ENCODE data around the gene MCOLN1.

DNA sequence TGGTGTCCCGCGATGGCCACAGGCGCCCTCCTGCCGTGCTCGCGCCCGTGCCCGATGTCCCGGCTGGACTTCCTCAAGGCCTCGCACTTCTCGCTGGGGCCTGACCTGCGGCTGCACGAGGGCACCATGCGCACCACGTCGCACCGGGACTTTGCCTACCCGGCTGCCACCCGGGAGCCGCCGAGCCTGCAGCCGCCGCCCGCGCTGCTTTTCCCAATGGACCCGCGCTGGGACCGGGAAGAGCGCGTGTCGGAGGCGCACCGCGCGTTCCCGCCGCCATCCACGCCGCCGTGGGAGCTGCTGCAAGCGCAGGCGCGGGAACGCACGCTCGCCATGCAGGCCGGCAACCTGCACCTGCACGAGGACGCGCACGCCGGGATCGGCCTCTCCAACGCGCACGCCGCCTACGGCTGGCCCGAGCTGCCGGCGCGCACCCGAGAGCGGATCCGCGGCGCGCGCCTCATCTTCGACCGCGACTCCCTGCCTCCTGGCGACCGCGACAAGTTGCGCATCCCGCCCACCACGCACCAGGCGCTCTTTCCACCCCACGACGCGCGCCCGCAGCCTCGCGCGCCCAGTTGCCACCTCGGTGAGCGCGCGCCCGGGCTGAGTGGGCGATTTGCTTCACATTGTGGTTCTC is 21.5 kb upstream of the MCOLN1 start:
- TF ChIP-seq POU2F2 (IDR thresholded peaks at IDR 0.05; ENCODE audit: low read depth, low read length) (no peak), POLR2AphosphoS5 (IDR thresholded peaks at IDR 0.05; ENCODE audit: low read depth, low read length) (no peak)
